Ammon's horn (tissue), 1 donor: ENCODE results near the gene GNRH2.
"Not testable (repeated sequence)": the region's sequence is repeated elsewhere in the genome, so short reads cannot be mapped to it uniquely, and the experiment has no call there.

Experiments
- DNase-seq: peaks from one replicate; pipeline ENCODE4 v3.0.0-alpha.2; 2016; ENCODE audit warnings: low spot score

GNRH2 gene

GRCh38 chr20:3073251-3073643 is 29.8 kb downstream of the GNRH2 start:
- DNase-seq = not testable (repeated sequence)

GRCh38 chr20:3074812-3075211 is 31.4 kb downstream of the GNRH2 start:
- DNase-seq = no peak

GRCh38 chr20:3075315-3075714 is 31.9 kb downstream of the GNRH2 start:
- DNase-seq = not testable (repeated sequence)

GRCh38 chr20:3077618-3078134 is 34.3 kb downstream of the GNRH2 start:
- no peak for DNase-seq

- DNase-seq = peak; percentile 39
These were observed 37.5 kb downstream of the GNRH2 start for GRCh38 chr20:3080939-3081388.

GRCh38 chr20:3081641-3082040 is 38.2 kb downstream of the GNRH2 start:
- DNase-seq = no peak

GRCh38 chr20:3082306-3082951 is 39.0 kb downstream of the GNRH2 start:
- no peak for DNase-seq

GRCh38 chr20:3082955-3083952 is 39.8 kb downstream of the GNRH2 start:
- no peak for DNase-seq

- DNase-seq = no peak
These were observed 41.0 kb downstream of the GNRH2 start, which contains the start of gene AVP for GRCh38 chr20:3084283-3084985. TSS of gene AVP (minus strand) at chr20:3084724. CDS start at chr20:3084674, 50 bp downstream.

GRCh38 chr20:3084986-3085360 is 41.6 kb downstream of the GNRH2 start:
- DNase-seq = no peak

- DNase-seq = no peak
These were observed 42.2 kb downstream of the GNRH2 start for GRCh38 chr20:3085571-3086072.

- DNase-seq = no peak
These were observed 44.6 kb downstream of the GNRH2 start for GRCh38 chr20:3088031-3088430.

GRCh38 chr20:3090565-3090964 is 47.1 kb downstream of the GNRH2 start:
- no peak for DNase-seq

GRCh38 chr20:3092611-3093379 is 49.4 kb downstream of the GNRH2 start:
- DNase-seq = no peak

- no peak for DNase-seq
These were observed 50.5 kb downstream of the GNRH2 start for GRCh38 chr20:3093861-3094361.

GRCh38 chr20:3094848-3095629 is 51.6 kb downstream of the GNRH2 start:
- no peak for DNase-seq
